Pancreas (tissue), 10 donors: Measurements from ENCODE around the gene SOS1. TPM values are rescaled to one million over a fixed set of nuclear protein-coding genes. Genes with fewer than 3 reads are reported as not detected.

Experiments used
- ATAC-seq, 4 donors: fragments of 200-7000 bp; cut with Tn5 transposase; one replicate each; pipeline versions ENCODE4 v1.8.0 to v1.9.1; 2020; ENCODE audit warnings: mild to moderate bottlenecking in 4 of 4, moderate library complexity in 4 of 4
- DNase-seq, 6 donors: peaks; one replicate each; pipeline ENCODE4 v3.0.0-alpha.2; 2020
- FAIRE-seq: peaks from 2 replicates; lab custom pipeline; 2012; peaks lifted over from hg19 to GRCh38; lab: Jason Lieb, UNC
- H3K27ac ChIP-seq, 4 donors: fragments of 200-600 bp; sonication (generic); 1 replicate in 3 of 4; 2 replicates in 1 of 4; pipeline versions ENCODE4 v1.5.0 to v1.8.0; 2020
- H3K27me3 ChIP-seq, 4 donors: fragments of 200-600 bp; one replicate each; pipeline ENCODE4 v1.8.0; 2021
- H3K36me3 ChIP-seq, 3 donors: fragments of 200-600 bp; sonication (generic) in 1 of 3; one replicate each; pipeline versions ENCODE4 v1.5.0 to v1.8.0; 2020 to 2021
- H3K4me1 ChIP-seq, 3 donors: fragments of 200-600 bp; one replicate each; pipeline ENCODE4 v1.8.0; 2021
- H3K4me3 ChIP-seq, 4 donors: fragments of 200-600 bp; sonication (generic) in 2 of 4; one replicate each; pipeline versions ENCODE4 v1.5.0 to v1.8.0; 2020 to 2021
- H3K9me3 ChIP-seq, 4 donors: fragments of 200-600 bp; one replicate each; pipeline ENCODE4 v1.8.0; 2021
- CTCF ChIP-seq, 4 donors: fragments of 200-600 bp; sonication (generic) in 3 of 4; IDR thresholded peaks; one replicate each; pipeline versions ENCODE4 v1.5.0 to v1.8.0; 2021; ENCODE audit warnings: antibody characterized with exemption in 4 of 4
- WGBS, 2 donors: extraction: QIAGEN DNeasy Blood & Tissue Kit; methylation state at CpG; one replicate each; pipeline ENCODE4 v1.1.7; 2013; 5-methylcytosine and 5-hydroxymethylcytosine counted together
- intact Hi-C, 3 donors: fragments of 100-400 bp; cut with DNase I; formaldehyde crosslinking; loops; one replicate each; pipeline versions ENCODE4 v1.11.1 to v1.14.2; 2022
- polyA plus RNA-seq, 2 donors: library from polyadenylated mRNA; stranded (reverse); fragments of 200-250 nt; gene quantifications; one replicate each; pipeline ENCODE4 v1.2.3, GENCODE V29; 2013
- total RNA-seq, 6 donors: library from RNA; stranded (reverse); fragmentation: NEBNext Ultra II Directional in 4 of 6; extraction: Animal tissue kit (Norgen Biotek cat#: 25700) in 4 of 6; gene quantifications; one replicate each; pipeline versions ENCODE4 v1.2.1 to v1.2.4, GENCODE V29; 2021 to 2023
- donor health status: healthy with polysubstance abuse.
- donor health status: DM: no; HTN: no; CAD: no; lungs with moderate emphysema.
- donor health status: DM: no; HTN: no; CAD: no.
- donor health status: control.
- donor health status: control.
- donor health status: Bipolar disorder and iron deficiency.
- donor health status: DM: yes; HTN: yes; CAD: no.
- donor health status: DM: no; HTN: no; CAD: no.
- donor health status: DM: no; HTN: no; CAD: no.
- donor health status: DM: yes; HTN: yes; CAD: no.

The SOS1 gene
- total and polyA plus RNA-seq, 8 donors = 3.2 to 22.6 (median 10.1) TPM

GRCh38 chr2:38988716-38989115 lies 132.1 kb downstream of the SOS1 start:
- H3K27ac ChIP-seq = no peak overlapping the region
- intact Hi-C loops = no loop called here
- ATAC-seq (no peak), DNase-seq (no peak), FAIRE-seq (no peak)
- H3K4me1 ChIP-seq = peaks cover 0 to 5% (median 0%) of the 10 kb centered on the region in 3 donors
- TF ChIP-seq CTCF (IDR thresholded peaks at IDR 0.05) = no peak
- peaks cover 0 to 17% (median 5%) of the 10 kb centered on the region in 3 donors for H3K36me3 ChIP-seq
- H3K27me3 ChIP-seq = no peaks in the 10 kb centered on the region
- no peak overlapping the region for H3K4me3 ChIP-seq
- whole genome bisulfite sequencing, 2 donors = 95 to 97% methylated on average over 1 of the region's 1 CpG
- no peaks in the 10 kb centered on the region for H3K9me3 ChIP-seq

GRCh38 chr2:38982498-38982897 lies 138.4 kb downstream of the SOS1 start:
- ATAC-seq (no peak), DNase-seq (no peak), FAIRE-seq (no peak)
- H3K4me1 ChIP-seq = no peaks in the 10 kb centered on the region
- TF ChIP-seq CTCF (IDR thresholded peaks at IDR 0.05) = no peak
- intact Hi-C loops = no loop called here
- no peaks in the 10 kb centered on the region for H3K9me3 ChIP-seq
- 95 to 100% methylated on average over 1 of the region's 1 CpG for WGBS, 2 donors
- no peak overlapping the region for H3K27ac ChIP-seq
- no peaks in the 10 kb centered on the region for H3K27me3 ChIP-seq
- no peak overlapping the region for H3K4me3 ChIP-seq
- peaks cover 0 to 14% (median 5%) of the 10 kb centered on the region in 3 donors for H3K36me3 ChIP-seq

GRCh38 chr2:38981670-38982357 lies 139.0 kb downstream of the SOS1 start:
- H3K27ac ChIP-seq = no peak overlapping the region
- WGBS, 2 donors = 84 to 88% methylated on average over 8 of the region's 8 CpGs
- TF ChIP-seq CTCF (IDR thresholded peaks at IDR 0.05) = no peak
- H3K4me3 ChIP-seq = no peak overlapping the region
- FAIRE-seq (no peak), ATAC-seq (no peak), DNase-seq (no peak)
- peaks cover 0 to 14% (median 5%) of the 10 kb centered on the region in 3 donors for H3K36me3 ChIP-seq
- H3K9me3 ChIP-seq = no peaks in the 10 kb centered on the region
- H3K4me1 ChIP-seq = no peaks in the 10 kb centered on the region
- intact Hi-C loops = no loop called here
- no peaks in the 10 kb centered on the region for H3K27me3 ChIP-seq

GRCh38 chr2:38981003-38981669 lies 139.7 kb downstream of the SOS1 start:
- H3K27me3 ChIP-seq = no peaks in the 10 kb centered on the region
- ATAC-seq (no peak), DNase-seq (no peak), FAIRE-seq (no peak)
- intact Hi-C loops = no loop called here
- TF ChIP-seq CTCF (IDR thresholded peaks at IDR 0.05) = no peak
- peaks cover 0 to 14% (median 4%) of the 10 kb centered on the region in 3 donors for H3K36me3 ChIP-seq
- no peak overlapping the region for H3K4me3 ChIP-seq
- no peaks in the 10 kb centered on the region for H3K4me1 ChIP-seq
- H3K9me3 ChIP-seq = no peaks in the 10 kb centered on the region
- no peak overlapping the region for H3K27ac ChIP-seq
- WGBS, 2 donors = 67 to 68% methylated on average over 3 of the region's 3 CpGs

GRCh38 chr2:38978908-38979307 lies 141.9 kb downstream of the SOS1 start:
- H3K4me1 ChIP-seq = no peaks in the 10 kb centered on the region
- no peak for ATAC-seq
- H3K4me3 ChIP-seq = no peak overlapping the region
- TF ChIP-seq CTCF (IDR thresholded peaks at IDR 0.05) = no peak
- 97 to 99% methylated on average over 3 of the region's 3 CpGs for WGBS, 2 donors
- FAIRE-seq = no peak
- intact Hi-C loops = no loop called here
- no peaks in the 10 kb centered on the region for H3K9me3 ChIP-seq
- H3K27me3 ChIP-seq = no peaks in the 10 kb centered on the region
- no peak for DNase-seq
- H3K36me3 ChIP-seq = no peaks in the 10 kb centered on the region
- no peak overlapping the region for H3K27ac ChIP-seq
